ENCODE measurements around the gene SLC29A1.

GRCh38 chr6:44245391-44245911 is 22.1 kb downstream of the SLC29A1 start:
- TF ChIP-seq CTCF (IDR thresholded peaks at IDR 0.05) (no peak), POLR2A (IDR thresholded peaks at IDR 0.05) (no peak)
